Left ventricle myocardium superior (tissue), 1 donor: ENCODE results near the gene STUB1. TPM values are rescaled to one million over a fixed set of nuclear protein-coding genes. Genes with fewer than 3 reads are reported as not detected.
"Not testable (repeated sequence)": the region's sequence is repeated elsewhere in the genome, so short reads cannot be mapped to it uniquely, and the experiment has no call there.

Experiments used
- ATAC-seq: fragments of 200-7000 bp; cut with Tn5 transposase; one replicate; pipeline ENCODE4 v1.9.1; 2020; ENCODE audit warnings: mild to moderate bottlenecking, moderate library complexity
- DNase-seq: peaks from one replicate; pipeline ENCODE4 v3.0.0-alpha.2; 2020
- intact Hi-C: fragments of 100-400 bp; cut with micrococcal nuclease; formaldehyde crosslinking; loops from one replicate; pipeline ENCODE4 v1.11.0; 2022
- total RNA-seq: library from RNA; stranded (reverse); fragmentation: NEBNext Ultra II Directional; extraction: Animal tissue kit (Norgen Biotek cat#: 25700); gene quantifications from one replicate; pipeline ENCODE4 v1.2.1, GENCODE V29; 2021
- donor health status: DM: no; HTN: yes; CAD: no; lungs with severe emphysema.

The STUB1 gene
- total RNA-seq, 1 donor from 2014 or later: 144 TPM

- no peak for DNase-seq
- intact Hi-C loops: no loop called here
- no peak for ATAC-seq
Measured at GRCh38 chr16:686459-687260, 6.5 kb downstream of the STUB1 start.

DNA sequence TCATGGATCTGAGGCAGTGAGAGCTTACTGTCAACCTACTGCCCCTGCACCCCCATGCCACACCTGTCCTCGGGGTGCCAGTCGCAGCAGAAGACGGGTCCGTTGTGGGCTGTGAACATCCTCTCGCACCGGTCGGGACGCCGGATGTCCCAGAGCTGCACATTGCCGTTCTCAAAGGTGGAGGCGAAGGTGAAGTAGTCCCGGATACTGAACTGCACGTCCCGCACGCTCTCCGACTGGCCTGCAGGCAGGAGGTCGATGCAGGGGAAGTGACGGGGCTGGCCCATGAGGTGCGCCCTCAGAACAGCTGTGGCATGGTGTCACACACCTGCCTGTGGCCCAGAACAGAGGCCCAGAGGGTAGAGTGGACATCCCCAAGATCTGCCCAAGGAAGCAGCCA lies 7.3 kb downstream of the STUB1 start:
- ATAC-seq: no peak
- DNase-seq: no peak
- intact Hi-C loops: no loop called here

DNA sequence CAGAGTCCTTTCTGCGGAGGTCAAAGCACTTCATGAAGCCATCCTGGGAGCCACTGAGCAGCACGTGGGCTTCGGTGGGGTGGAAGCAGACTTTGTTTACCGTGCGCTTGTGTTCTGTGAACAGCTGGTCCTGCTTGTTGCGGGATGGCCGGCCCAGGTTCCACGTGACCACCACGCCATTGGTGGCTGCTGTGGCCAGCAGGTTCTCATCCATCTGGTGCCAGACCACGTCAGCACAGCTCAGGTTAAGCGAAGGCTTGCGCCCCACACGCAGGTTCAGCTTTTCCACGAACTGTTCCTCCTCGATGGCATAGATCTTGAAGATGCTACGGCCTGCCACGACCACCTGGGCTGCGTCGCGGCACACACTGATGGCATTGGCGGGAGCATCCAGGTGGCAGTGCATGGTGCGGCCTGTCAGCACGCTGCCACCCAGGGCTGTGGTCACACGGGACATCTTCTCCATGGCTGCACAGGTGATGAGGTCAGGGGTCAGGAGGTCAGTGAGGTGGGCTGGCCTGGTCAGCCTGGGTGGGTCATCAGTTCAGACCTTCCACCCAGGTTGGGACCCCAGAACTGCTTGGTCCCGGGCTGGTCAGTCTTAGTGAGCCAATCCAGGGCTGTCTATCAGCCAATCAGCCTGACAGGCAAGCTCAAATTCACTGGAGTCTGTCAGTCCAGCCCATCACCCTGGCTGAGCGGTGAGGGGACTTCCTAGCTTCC lies 9.1 kb downstream of the STUB1 start:
- DNase-seq (no peak), ATAC-seq (no peak)
- intact Hi-C loops: no loop called here

DNA sequence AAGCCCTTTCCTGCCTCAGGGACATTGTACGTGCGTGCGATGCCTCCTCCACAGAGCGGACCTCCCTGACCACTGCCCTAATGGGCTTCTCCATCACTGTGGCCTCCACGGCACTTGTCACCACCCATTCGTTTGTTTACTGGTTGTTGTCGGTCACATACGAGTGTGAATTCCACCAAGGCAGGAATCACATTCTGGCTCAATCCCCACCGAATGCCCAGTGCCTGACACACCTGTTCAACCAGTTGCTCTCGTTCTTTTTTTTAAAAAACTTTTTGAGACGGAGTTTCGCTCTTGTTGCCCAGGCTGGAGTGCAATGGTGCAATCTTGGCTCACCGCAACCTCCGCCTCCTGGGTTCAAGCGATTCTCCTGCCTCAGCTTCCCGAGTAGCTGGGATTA lies 11.0 kb downstream of the STUB1 start:
- intact Hi-C loops, DNase-seq, ATAC-seq: not testable (repeated sequence)

- DNase-seq (no peak), ATAC-seq (no peak)
- intact Hi-C loops: no loop called here
Measured at GRCh38 chr16:692356-693108, 12.3 kb downstream of the STUB1 start.

- ATAC-seq: no peak
- intact Hi-C loops: no loop called here
- DNase-seq: no peak
Measured at GRCh38 chr16:693364-693763, 13.2 kb downstream of the STUB1 start.

DNA sequence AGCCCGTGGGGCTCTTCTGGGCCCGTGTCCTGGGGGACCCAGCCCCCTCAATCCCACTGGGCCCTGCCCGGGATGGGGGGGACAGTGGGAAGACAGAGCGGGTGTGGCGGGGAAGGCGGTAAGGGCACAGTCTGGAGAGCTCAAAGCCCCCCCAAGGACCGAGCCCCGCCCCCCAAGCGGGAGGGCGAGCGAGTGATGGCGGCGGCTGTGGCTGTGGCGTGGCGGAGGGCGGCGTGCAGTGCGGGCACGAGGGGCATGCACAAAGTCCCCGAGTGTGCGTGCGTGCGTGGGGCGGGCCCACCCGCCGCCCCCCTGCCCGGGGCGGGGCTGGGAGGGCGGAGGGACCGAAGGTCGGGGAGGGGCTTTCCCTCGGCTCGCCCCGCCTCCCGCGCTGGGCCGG lies 13.6 kb downstream of the STUB1 start:
- intact Hi-C loops: no loop called here
- ATAC-seq (no peak), DNase-seq (no peak)

DNA sequence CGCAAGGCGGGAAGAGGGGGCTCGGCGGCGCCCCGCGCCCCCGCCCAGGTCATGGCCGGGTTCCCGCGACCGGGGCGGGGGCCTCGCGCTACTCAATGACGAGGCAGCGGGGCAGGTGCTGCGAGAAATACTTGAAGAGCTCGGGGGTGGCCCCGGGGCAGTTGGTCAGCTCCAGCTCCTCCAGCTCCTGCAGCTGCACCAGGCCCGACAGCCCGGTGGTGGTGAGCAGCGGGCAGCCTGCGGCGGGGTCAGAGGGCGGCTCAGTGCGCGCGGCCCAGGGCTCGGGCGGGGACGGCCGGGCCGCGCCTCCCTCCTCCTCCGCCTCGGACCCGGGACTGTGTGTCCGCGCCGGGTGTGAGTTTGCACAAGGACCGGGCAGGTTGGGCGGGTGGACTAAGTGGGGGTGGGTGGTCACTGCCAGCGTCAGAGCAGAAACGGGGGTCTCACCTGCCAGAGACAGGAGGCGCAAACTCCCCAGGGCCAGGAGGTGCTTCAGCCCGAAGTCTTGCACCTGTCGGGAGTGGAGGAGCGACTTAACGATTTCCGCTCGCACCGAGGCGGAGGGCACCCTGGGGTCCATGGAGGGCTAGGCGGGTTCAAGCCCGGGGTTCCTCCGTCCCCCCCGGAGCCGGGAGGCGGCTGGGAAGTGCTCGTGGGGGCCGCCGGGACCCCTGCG lies 14.1 kb downstream of the STUB1 start:
- intact Hi-C loops: no loop called here
- ATAC-seq (no peak), DNase-seq (no peak)

DNA sequence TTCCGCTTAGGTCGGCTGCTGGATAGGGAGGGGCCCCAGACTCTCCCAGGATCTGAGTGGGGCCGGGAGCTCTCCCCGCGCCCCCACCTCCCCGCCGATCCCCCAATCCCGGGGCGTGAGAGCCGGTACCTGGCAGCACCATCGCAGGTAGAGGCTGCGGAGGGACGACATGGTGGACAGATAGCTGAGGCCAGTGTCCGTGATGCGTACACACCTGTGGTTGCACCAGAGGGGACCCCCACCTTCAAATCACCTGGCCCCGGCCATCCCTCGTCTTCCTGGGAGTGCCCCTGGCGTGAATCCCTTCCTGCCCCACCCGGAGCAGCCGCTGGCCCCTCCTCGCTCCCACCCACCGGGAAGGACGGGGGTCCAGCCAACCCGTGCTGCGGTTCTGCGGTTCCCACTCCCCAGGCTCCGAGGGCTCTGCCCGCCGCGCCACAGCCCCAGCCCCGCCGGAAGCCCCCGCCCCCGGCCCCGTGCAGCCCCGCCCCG lies 14.7 kb downstream of the STUB1 start:
- intact Hi-C loops: no loop called here

DNA sequence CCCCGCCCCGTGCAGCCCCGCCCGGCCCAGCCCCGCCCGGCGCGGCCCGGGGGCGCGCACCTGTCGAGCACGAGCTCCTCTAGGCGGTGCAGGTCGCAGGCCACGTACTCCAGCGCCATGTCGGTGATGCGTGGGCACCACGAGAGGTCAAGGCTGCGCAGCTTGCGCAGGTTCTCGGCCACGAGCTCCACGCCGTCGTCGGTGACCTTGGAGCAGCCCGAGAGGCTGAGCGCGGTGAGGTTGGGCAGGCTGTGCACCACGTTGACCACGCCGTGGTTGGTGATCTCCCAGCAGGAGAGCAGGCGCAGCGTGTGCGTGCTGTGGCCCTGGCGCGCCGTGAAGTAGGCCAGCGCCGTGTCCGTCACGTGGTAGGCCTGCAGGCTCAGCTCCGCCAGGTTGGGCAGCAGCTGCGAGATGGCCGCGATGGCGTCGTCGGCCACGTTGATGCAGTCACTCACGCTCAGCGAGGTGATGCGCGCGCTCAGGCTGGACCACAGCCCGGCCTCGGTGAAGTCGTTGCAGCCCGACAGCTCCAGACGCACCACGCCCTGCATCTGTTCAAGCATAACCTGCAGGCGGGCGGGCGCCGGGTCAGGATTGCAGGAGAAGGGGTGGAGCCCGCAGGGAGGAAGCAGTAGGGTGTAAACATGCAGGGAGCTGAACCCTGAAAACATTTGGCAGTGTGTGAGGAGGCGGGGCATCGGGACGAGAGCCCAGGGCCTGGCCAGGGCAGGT lies 15.3 kb downstream of the STUB1 start:
- intact Hi-C loops: no loop called here
- DNase-seq (no peak), ATAC-seq (no peak)

More for the DNA sequence above, 14.7 kb downstream of the STUB1 start:
- no peak for DNase-seq
- no peak for ATAC-seq

GRCh38 chr16:698911-699671 lies 18.9 kb downstream of the STUB1 start:
- intact Hi-C loops: no loop called here
- ATAC-seq (no peak), DNase-seq (no peak)

DNA sequence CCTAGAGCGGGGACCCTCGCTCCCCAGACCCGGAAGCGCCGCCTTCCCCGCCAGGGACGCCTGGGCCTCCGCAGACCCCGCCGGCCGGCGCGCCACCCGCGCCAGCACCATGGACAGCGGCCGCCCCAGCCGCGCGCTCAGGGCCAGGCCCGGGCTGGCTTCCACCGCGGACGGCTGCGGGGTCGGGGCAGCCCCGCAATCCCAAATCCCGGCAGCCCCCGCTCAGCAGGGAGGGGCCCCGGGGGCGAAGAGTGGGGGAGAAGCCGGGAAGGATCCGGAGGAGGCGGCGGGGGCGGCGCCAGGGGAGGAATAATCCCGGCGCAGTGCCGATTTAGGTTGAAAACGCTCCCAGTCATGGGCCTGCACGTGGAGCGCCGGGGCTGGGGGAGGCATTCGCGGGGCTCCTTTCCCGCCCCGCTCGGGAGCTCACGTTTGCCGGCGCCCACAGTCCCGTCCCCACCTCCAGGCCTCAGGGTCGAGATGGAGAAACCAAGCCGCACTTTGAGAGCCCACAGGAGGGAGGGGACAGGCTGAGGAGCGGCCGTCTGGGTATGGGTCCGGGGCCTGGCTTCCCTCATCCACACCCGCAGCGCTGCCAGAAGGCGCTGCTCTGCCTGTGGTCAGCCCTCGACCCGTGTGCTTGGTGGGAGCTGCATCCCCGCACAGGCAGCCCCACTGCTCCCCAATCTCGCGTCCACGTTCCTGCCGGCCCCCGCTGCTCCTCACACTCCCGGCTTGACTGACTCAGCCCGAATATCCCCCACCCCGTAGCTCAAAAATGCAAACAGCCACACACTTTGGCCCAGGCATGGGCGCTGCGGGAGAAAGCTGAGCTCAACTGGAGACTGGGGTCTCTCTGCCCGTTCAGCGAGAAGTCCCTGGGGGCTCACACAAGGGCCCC lies 20.7 kb downstream of the STUB1 start:
- ATAC-seq: peak; percentile 78
- peak; percentile 57 for DNase-seq

DNA sequence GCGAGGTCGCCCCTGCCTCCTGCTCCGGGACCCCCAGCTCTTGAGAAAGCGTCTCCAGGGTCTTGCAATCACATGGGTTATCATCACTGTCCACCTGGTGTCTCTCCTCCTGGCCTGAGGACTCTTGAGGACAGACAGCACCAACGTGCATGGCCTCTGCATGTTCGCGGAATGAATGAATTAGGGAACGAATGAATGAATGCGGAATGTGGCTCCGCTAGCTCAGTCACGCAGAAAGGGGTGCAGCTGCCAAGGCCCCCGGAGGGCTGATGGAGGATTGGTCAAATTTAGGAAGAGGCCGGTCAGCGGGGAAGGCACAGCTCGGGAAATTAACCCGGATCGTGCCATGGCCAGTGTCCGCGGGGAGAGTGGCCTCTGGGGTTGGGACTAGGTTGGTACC lies 22.1 kb downstream of the STUB1 start:
- DNase-seq: no peak
- no peak for ATAC-seq
- intact Hi-C loops: no loop called here

More for the DNA sequence above, 20.7 kb downstream of the STUB1 start:
- intact Hi-C loops: no loop called here

DNA sequence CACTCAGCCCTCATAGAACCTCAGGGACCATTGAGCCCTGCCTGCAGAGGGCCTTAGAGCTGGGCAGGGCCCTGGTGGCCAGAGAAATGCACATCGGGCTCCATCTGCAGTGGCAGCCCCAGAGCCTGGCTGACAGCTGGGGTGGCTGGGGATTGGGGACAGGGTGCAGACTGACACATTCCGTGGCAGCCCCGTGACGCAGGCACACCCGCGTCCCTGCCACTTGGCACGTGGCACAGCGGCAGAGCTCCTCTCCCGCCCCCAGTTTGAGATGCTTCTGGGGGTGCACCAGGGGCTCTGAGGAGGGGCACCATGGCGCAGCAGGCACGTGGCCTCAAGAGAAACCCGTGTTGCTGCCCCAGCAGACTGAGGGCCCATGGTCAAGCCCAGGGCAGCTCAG lies 23.2 kb downstream of the STUB1 start:
- DNase-seq (no peak), ATAC-seq (no peak)
- intact Hi-C loops: no loop called here

DNA sequence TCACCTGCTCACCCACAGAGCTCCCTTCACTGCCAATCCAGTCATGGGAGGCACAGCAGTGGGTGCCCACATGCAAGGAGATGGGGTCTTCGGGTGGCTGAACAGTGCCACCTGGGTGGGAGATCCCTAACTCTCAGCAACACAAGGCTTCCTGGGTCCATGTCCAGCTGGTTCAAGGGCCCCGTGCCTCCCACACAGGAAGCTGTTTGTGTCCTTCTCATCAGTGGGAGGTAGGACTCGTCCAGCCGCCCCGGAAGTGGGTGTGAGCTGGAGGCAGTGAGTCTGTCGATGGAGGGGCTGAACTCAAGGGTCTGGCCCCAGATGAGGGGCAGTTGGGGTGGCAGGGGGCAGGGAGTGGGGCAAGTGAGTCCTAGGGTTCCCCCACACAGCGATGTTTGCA lies 23.8 kb downstream of the STUB1 start:
- DNase-seq: no peak
- intact Hi-C loops: no loop called here
- no peak for ATAC-seq

- ATAC-seq (no peak), DNase-seq (no peak)
- intact Hi-C loops: no loop called here
Measured at GRCh38 chr16:704552-705380, 24.6 kb downstream of the STUB1 start.
